GM21528 (cell line): ENCODE results near the gene GEN1.
A peak's percentile ranks its signal among the peaks of the same experiment; 100 is the strongest.
"Not testable (repeated sequence)": the region's sequence is repeated elsewhere in the genome, so short reads cannot be mapped to it uniquely, and the experiment has no call there.

Experiments used
- ATAC-seq: cut with Tn5 transposase; IDR thresholded peaks from one replicate; pipeline ENCODE4 v1.9.1; 2021; ENCODE audit warnings: mild to moderate bottlenecking, moderate library complexity; ENCODE audit not compliant: unreplicated experiment, low FRiP score

The GEN1 gene

GRCh38 chr2:17821535-17822444, 67.9 kb downstream of the GEN1 start:
- ATAC-seq: peak; percentile 59

- ATAC-seq: peak; percentile 58
Measured at GRCh38 chr2:17822445-17823117, 68.6 kb downstream of the GEN1 start.

GRCh38 chr2:17823646-17824045, 69.7 kb downstream of the GEN1 start:
- not testable (repeated sequence) for ATAC-seq

GRCh38 chr2:17827316-17827715, 73.4 kb downstream of the GEN1 start:
- ATAC-seq: no peak

- ATAC-seq: no peak
Measured at GRCh38 chr2:17827785-17828184, 73.8 kb downstream of the GEN1 start.

GRCh38 chr2:17830053-17831034, 76.4 kb downstream of the GEN1 start:
- ATAC-seq: peak; percentile 88

GRCh38 chr2:17835516-17835915, 81.6 kb downstream of the GEN1 start:
- ATAC-seq: no peak
